ENCODE measurements around the gene SRSF11.

Gene SRSF11

GRCh38 chr1:70256664-70257063 is 35.5 kb downstream of the SRSF11 start:
- TF ChIP-seq GATA2 (IDR thresholded peaks at IDR 0.05; ENCODE audit: low read depth, low read length) = no peak

- TF ChIP-seq GATA2 (IDR thresholded peaks at IDR 0.05; ENCODE audit: low read depth, low read length) = no peak
- TF ChIP-seq GATA3 (IDR thresholded peaks at IDR 0.05; ENCODE audit: low read depth, low read length) = no peak
Observed at GRCh38 chr1:70264839-70265238, 43.7 kb downstream of the SRSF11 start.

- TF ChIP-seq GATA3 (IDR thresholded peaks at IDR 0.05; ENCODE audit: low read depth, low read length) (no peak), GATA2 (IDR thresholded peaks at IDR 0.05; ENCODE audit: low read depth, low read length) (no peak)
Observed at GRCh38 chr1:70265946-70266345, 44.8 kb downstream of the SRSF11 start.

- TF ChIP-seq GATA3 (IDR thresholded peaks at IDR 0.05; ENCODE audit: low read depth, low read length) (no peak), GATA2 (IDR thresholded peaks at IDR 0.05; ENCODE audit: low read depth, low read length) (no peak)
Observed at GRCh38 chr1:70277875-70278274, 56.7 kb downstream of the SRSF11 start.

GRCh38 chr1:70278710-70279109 is 57.5 kb downstream of the SRSF11 start:
- no peak for TF ChIP-seq GATA2 (IDR thresholded peaks at IDR 0.05; ENCODE audit: low read depth, low read length)
- TF ChIP-seq GATA3 (IDR thresholded peaks at IDR 0.05; ENCODE audit: low read depth, low read length) = no peak

- no peak for TF ChIP-seq GATA3 (IDR thresholded peaks at IDR 0.05; ENCODE audit: low read depth, low read length)
- no peak for TF ChIP-seq GATA2 (IDR thresholded peaks at IDR 0.05; ENCODE audit: low read depth, low read length)
Observed at GRCh38 chr1:70284366-70284765, 63.2 kb downstream of the SRSF11 start.

GRCh38 chr1:70286453-70286852 is 65.3 kb downstream of the SRSF11 start:
- no peak for TF ChIP-seq GATA2 (IDR thresholded peaks at IDR 0.05; ENCODE audit: low read depth, low read length)
- no peak for TF ChIP-seq GATA3 (IDR thresholded peaks at IDR 0.05; ENCODE audit: low read depth, low read length)

- no peak for TF ChIP-seq GATA3 (IDR thresholded peaks at IDR 0.05; ENCODE audit: low read depth, low read length)
- no peak for TF ChIP-seq GATA2 (IDR thresholded peaks at IDR 0.05; ENCODE audit: low read depth, low read length)
Observed at GRCh38 chr1:70288166-70288565, 67.0 kb downstream of the SRSF11 start.

GRCh38 chr1:70290218-70290617 is 69.0 kb downstream of the SRSF11 start:
- TF ChIP-seq GATA3 (IDR thresholded peaks at IDR 0.05; ENCODE audit: low read depth, low read length) = no peak
- TF ChIP-seq GATA2 (IDR thresholded peaks at IDR 0.05; ENCODE audit: low read depth, low read length) = no peak

- TF ChIP-seq GATA3 (IDR thresholded peaks at IDR 0.05; ENCODE audit: low read depth, low read length) (no peak), GATA2 (IDR thresholded peaks at IDR 0.05; ENCODE audit: low read depth, low read length) (no peak)
Observed at GRCh38 chr1:70293186-70293843, 72.1 kb downstream of the SRSF11 start.

GRCh38 chr1:70295749-70296148 is 74.6 kb downstream of the SRSF11 start:
- TF ChIP-seq GATA3 (IDR thresholded peaks at IDR 0.05; ENCODE audit: low read depth, low read length) = no peak
- no peak for TF ChIP-seq GATA2 (IDR thresholded peaks at IDR 0.05; ENCODE audit: low read depth, low read length)

GRCh38 chr1:70299472-70299871 is 78.3 kb downstream of the SRSF11 start:
- TF ChIP-seq GATA3 (IDR thresholded peaks at IDR 0.05; ENCODE audit: low read depth, low read length) = no peak
- no peak for TF ChIP-seq GATA2 (IDR thresholded peaks at IDR 0.05; ENCODE audit: low read depth, low read length)

Measured in SH-SY5Y (cell line).